GM12892 (cell line): Measurements from ENCODE around the gene TRMT1.

Experiments used
- POLR2A ChIP-seq: IDR thresholded peaks from 2 replicates; pipeline ENCODE4 v1.6.1; 2011; ENCODE audit warnings: low read depth, low read length, control low read depth
- POLR2AphosphoS5 ChIP-seq: IDR thresholded peaks from 2 replicates; pipeline ENCODE4 v1.6.1; 2011; ENCODE audit warnings: low read depth, low read length, control low read depth
- TAF1 ChIP-seq: IDR thresholded peaks from 2 replicates; pipeline ENCODE4 v1.6.1; 2011; ENCODE audit warnings: low read depth, mild to moderate bottlenecking, control low read depth, low read length, borderline replicate concordance

DNA sequence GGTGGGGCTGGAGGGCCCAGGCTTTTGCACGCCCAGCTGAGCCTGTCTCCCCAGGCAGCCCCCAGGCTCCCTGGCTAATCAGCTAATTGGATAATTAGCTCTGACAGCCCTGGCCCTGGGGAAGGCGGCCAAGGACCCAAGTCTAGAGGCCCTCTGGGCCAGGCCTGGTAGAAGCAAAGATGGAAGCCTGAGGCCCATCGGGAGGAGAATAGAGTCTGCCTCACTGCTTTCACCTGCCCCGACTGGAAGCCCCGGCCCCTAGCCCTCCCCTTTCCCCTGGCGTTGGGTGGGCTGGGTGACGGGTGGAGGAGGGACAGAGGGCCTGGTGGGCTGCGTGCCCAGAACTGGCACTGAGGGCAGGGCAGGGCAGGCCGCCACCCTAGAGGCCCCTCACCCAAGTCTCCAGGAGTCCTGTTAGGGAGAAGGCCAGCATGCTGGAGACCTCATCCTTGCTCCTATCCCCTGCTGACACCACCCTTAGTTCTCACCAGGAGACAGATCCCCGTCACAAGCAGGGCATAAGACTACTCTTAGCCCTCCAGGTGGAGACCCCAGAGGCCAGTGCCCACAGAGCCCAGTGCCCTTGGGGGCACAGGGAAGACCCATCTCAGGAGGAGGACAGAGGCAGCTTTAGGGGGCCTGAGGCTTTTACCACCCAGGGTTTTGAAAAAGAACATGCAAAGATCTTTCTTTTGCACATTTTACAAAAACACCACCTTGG is 25.9 kb downstream of the TRMT1 start:
- TF ChIP-seq POLR2AphosphoS5 (no peak), POLR2A (no peak), TAF1 (no peak)
